Fibroblast of the aortic adventitia (primary cell): ENCODE measurements around the gene RAD51B. TPM values are rescaled to one million over a fixed set of nuclear protein-coding genes. Genes with fewer than 3 reads are reported as not detected.

Source experiments
- DNase-seq: peaks from one replicate; pipeline ENCODE4 v3.0.0-alpha.2; 2010; ENCODE audit warnings: low read depth
- H3K4me3 ChIP-seq: 2 replicates; pipeline ENCODE4 v1.5.1; 2011; ENCODE audit warnings: low read depth, mild to moderate bottlenecking, control low read depth, low read length, moderate library complexity
- CTCF ChIP-seq: IDR thresholded peaks from 2 replicates; pipeline ENCODE4 v1.5.1; 2011; ENCODE audit warnings: mild to moderate bottlenecking, low read length, control low read depth, inconsistent platforms; ENCODE audit not compliant: insufficient read depth
- total RNA-seq: library from RNA; depleted of rRNA; stranded (reverse); fragments of >200 nt; gene quantifications from 2 replicates; pipeline ENCODE4 v1.2.3, GENCODE V29; 2012; ENCODE audit warnings: low replicate concordance

RAD51B gene
- total RNA-seq, 1 donor, result 28.7 TPM

GRCh38 chr14:67784244-67784823 lies 35.2 kb upstream of the RAD51B start:
- no peak for DNase-seq
- no peak for TF ChIP-seq CTCF
- no peak overlapping the region for H3K4me3 ChIP-seq

- TF ChIP-seq CTCF, result no peak
- no peak for DNase-seq
- H3K4me3 ChIP-seq, result no peak overlapping the region
Measured at GRCh38 chr14:67785270-67786109, 34.1 kb upstream of the RAD51B start.

GRCh38 chr14:67787673-67788072 lies 31.9 kb upstream of the RAD51B start:
- H3K4me3 ChIP-seq, result no peak overlapping the region
- DNase-seq, result no peak
- no peak for TF ChIP-seq CTCF

- TF ChIP-seq CTCF, result no peak
- DNase-seq, result no peak
- H3K4me3 ChIP-seq, result no peak overlapping the region
Measured at GRCh38 chr14:67798731-67799130, 20.8 kb upstream of the RAD51B start.

GRCh38 chr14:67800743-67801142 lies 18.8 kb upstream of the RAD51B start:
- TF ChIP-seq CTCF, result no peak
- H3K4me3 ChIP-seq, result no peak overlapping the region
- DNase-seq, result no peak

GRCh38 chr14:67806246-67806645 lies 13.3 kb upstream of the RAD51B start:
- H3K4me3 ChIP-seq, result no peak overlapping the region
- no peak for TF ChIP-seq CTCF
- no peak for DNase-seq

GRCh38 chr14:67814821-67815220 lies 4.8 kb upstream of the RAD51B start:
- no peak for DNase-seq
- TF ChIP-seq CTCF, result no peak
- peak overlapping the region; percentile 19 for H3K4me3 ChIP-seq
